Measurements from ENCODE around the gene NOTCH1. TPM values are rescaled to one million over a fixed set of nuclear protein-coding genes. Genes with fewer than 3 reads are reported as not detected.

The NOTCH1 gene
- total RNA-seq, 3 donors from 2014 or later (not counting 1 experiment from before 2014, with no cell fraction given), result 126 to 228 (median 192) TPM

- H3K4me1 ChIP-seq (ENCODE audit: control insufficient read depth, insufficient read depth, low read length), result peaks cover 68% of the 10 kb centered on the region
- no peak for DNase-seq
- H3K27ac Mint-ChIP-seq, result no peak overlapping the region
- intact Hi-C loops (cut with micrococcal nuclease), result loop anchor here (5.0 kb wide), 1 partner anchor 58 kb away; no protein-coding TSS in a partner anchor
- peaks cover 17 to 21% of the 10 kb centered on the region in 2 donors for H3K4me1 Mint-ChIP-seq
- H3K27me3 ChIP-seq (ENCODE audit: control insufficient read depth, insufficient read depth, low read length), result no peaks in the 10 kb centered on the region
- peak overlapping the region; percentile 69 for H3K4me3 ChIP-seq (ENCODE audit: low read length)
- H3K27ac ChIP-seq (ENCODE audit: low read length), result no peak overlapping the region
- ATAC-seq, result no peak
- H3K9me3 ChIP-seq (ENCODE audit: control insufficient read depth, insufficient read depth, low read length), result no peaks in the 10 kb centered on the region
- H3K9me3 Mint-ChIP-seq, result no peaks in the 10 kb centered on the region
- under 1% methylated on average over 41 of the region's 41 CpGs for WGBS (ENCODE audit: insufficient coverage)
- peaks cover 29% of the 10 kb centered on the region for H3K36me3 ChIP-seq (ENCODE audit: control insufficient read depth, insufficient read depth, low read length)
- no peaks in the 10 kb centered on the region for H3K36me3 Mint-ChIP-seq
- TF ChIP-seq CTCF (IDR thresholded peaks at IDR 0.05), result no peak
- no peaks in the 10 kb centered on the region for H3K27me3 Mint-ChIP-seq (ENCODE audit: low read depth in 2 of 2)
- H3K4me3 Mint-ChIP-seq, result no peak overlapping the region
Measured at GRCh38 chr9:136545692-136545964, 220 bp downstream of the NOTCH1 start.

GRCh38 chr9:136544964-136545691, 720 bp downstream of the NOTCH1 start:
- Mint-ChIP-seq H3K4me1 (peaks cover 22 to 26% of the 10 kb centered on the region in 2 donors), H3K27me3 (ENCODE audit: low read depth in 2 of 2) (no peaks in the 10 kb centered on the region), H3K36me3 (no peaks in the 10 kb centered on the region), H3K27ac (peak overlapping the region; percentile 67 to 80), H3K4me3 (peak overlapping the region; percentile 88), H3K9me3 (no peaks in the 10 kb centered on the region)
- H3K27ac ChIP-seq (ENCODE audit: low read length), result peak overlapping the region; percentile 57
- intact Hi-C loops (cut with micrococcal nuclease), result loop anchor here (5.0 kb wide), 1 partner anchor 58 kb away; no protein-coding TSS in a partner anchor
- peak overlapping the region; percentile 69 for H3K4me3 ChIP-seq (ENCODE audit: low read length)
- peaks cover 68% of the 10 kb centered on the region for H3K4me1 ChIP-seq (ENCODE audit: control insufficient read depth, insufficient read depth, low read length)
- TF ChIP-seq CTCF (IDR thresholded peaks at IDR 0.05), result no peak
- DNase-seq (peak; percentile 51 to 72), ATAC-seq (peak; percentile 12 to 22 (median 18))
- WGBS (ENCODE audit: insufficient coverage), result under 1% methylated on average over 82 of the region's 82 CpGs
- H3K9me3 ChIP-seq (ENCODE audit: control insufficient read depth, insufficient read depth, low read length), result no peaks in the 10 kb centered on the region
- no peaks in the 10 kb centered on the region for H3K27me3 ChIP-seq (ENCODE audit: control insufficient read depth, insufficient read depth, low read length)
- peaks cover 30% of the 10 kb centered on the region for H3K36me3 ChIP-seq (ENCODE audit: control insufficient read depth, insufficient read depth, low read length)

- ATAC-seq, result peak in 2 of 3 donors; percentile 11 to 20
- Mint-ChIP-seq H3K4me3 (peak overlapping the region; percentile 88), H3K27ac (peak overlapping the region; percentile 67 to 80)
Measured at GRCh38 chr9:136544548-136544963, 1.3 kb downstream of the NOTCH1 start.

More at GRCh38 chr9:136544548-136544963, 1.3 kb downstream of the NOTCH1 start:
- Histone ChIP-seq H3K4me1 (ENCODE audit: control insufficient read depth, insufficient read depth, low read length) (peaks cover 70% of the 10 kb centered on the region), H3K36me3 (ENCODE audit: control insufficient read depth, insufficient read depth, low read length) (peaks cover 30% of the 10 kb centered on the region), H3K27ac (ENCODE audit: low read length) (peak overlapping the region; percentile 53), H3K27me3 (ENCODE audit: control insufficient read depth, insufficient read depth, low read length) (no peaks in the 10 kb centered on the region), H3K4me3 (ENCODE audit: low read length) (peak overlapping the region; percentile 69), H3K9me3 (ENCODE audit: control insufficient read depth, insufficient read depth, low read length) (no peaks in the 10 kb centered on the region)
- intact Hi-C loops (cut with micrococcal nuclease), result no loop called here
- DNase-seq, result peak in 1 of 2 donors; percentile 69
- Mint-ChIP-seq H3K4me1 (peaks cover 26 to 32% of the 10 kb centered on the region in 2 donors), H3K27me3 (ENCODE audit: low read depth in 2 of 2) (no peaks in the 10 kb centered on the region), H3K36me3 (no peaks in the 10 kb centered on the region), H3K9me3 (no peaks in the 10 kb centered on the region)
- no peak for TF ChIP-seq CTCF (IDR thresholded peaks at IDR 0.05)
- 0% methylated on average over 27 of the region's 31 CpGs for WGBS (ENCODE audit: insufficient coverage)
